Fibroblast of lung (primary cell): ENCODE data around the gene MITF. TPM values are rescaled to one million over a fixed set of nuclear protein-coding genes. Genes with fewer than 3 reads are reported as not detected.

Experiments
- DNase-seq, 2 donors: peaks; one replicate each; pipeline versions ENCODE4 v3.0.0 to v3.0.0-alpha.2; 2010; ENCODE audit warnings: low read depth in 2 of 2
- H2AFZ ChIP-seq: 2 replicates; pipeline ENCODE4 v1.5.1; 2012; ENCODE audit warnings: low read length, control low read depth, inconsistent platforms
- H3K27ac ChIP-seq: 2 replicates; pipeline ENCODE4 v1.5.1; 2011; ENCODE audit warnings: low read length, control low read depth; ENCODE audit not compliant: insufficient read depth
- H3K27me3 ChIP-seq: 2 replicates; pipeline ENCODE4 v1.5.1; 2011; ENCODE audit warnings: mild to moderate bottlenecking, low read length; ENCODE audit not compliant: control insufficient read depth, insufficient read depth
- H3K36me3 ChIP-seq: 2 replicates; pipeline ENCODE4 v1.5.1; 2011; ENCODE audit warnings: low read length; ENCODE audit not compliant: control insufficient read depth, insufficient read depth
- H3K4me1 ChIP-seq: 2 replicates; pipeline ENCODE4 v1.5.1; 2011; ENCODE audit warnings: low read length; ENCODE audit not compliant: control insufficient read depth, insufficient read depth; ENCODE audit errors: extremely low read depth
- H3K4me2 ChIP-seq: 2 replicates; pipeline ENCODE4 v1.5.1; 2011; ENCODE audit warnings: low read length, control low read depth; ENCODE audit not compliant: insufficient read depth; ENCODE audit errors: extremely low read depth
- H3K4me3 ChIP-seq, 4 experiments: fragments of 200-600 bp in 1 of 4; sonication (generic) in 1 of 4; replicated peaks in 1 of 4; 2 replicates each; pipeline ENCODE4 v1.5.1; 2011 to 2016; ENCODE audit warnings: low read length in 4 of 4, low read depth in 3 of 4, mild to moderate bottlenecking in 3 of 4, control low read depth in 2 of 4, inconsistent platforms in 1 of 4, mixed read lengths in 1 of 4; ENCODE audit not compliant: insufficient read depth in 1 of 4; ENCODE audit errors: control extremely low read depth in 1 of 4
- H3K79me2 ChIP-seq: 2 replicates; pipeline ENCODE4 v1.5.1; 2012; ENCODE audit warnings: mild to moderate bottlenecking, low read length, inconsistent platforms; ENCODE audit not compliant: control insufficient read depth, insufficient read depth
- H3K9ac ChIP-seq: 2 replicates; pipeline ENCODE4 v1.5.1; 2011; ENCODE audit warnings: mild to moderate bottlenecking, low read length, control low read depth; ENCODE audit not compliant: insufficient read depth
- H3K9me3 ChIP-seq: 2 replicates; pipeline ENCODE4 v1.5.1; 2012; ENCODE audit warnings: low read depth, low read length; ENCODE audit not compliant: control insufficient read depth, insufficient read depth
- H4K20me1 ChIP-seq: 2 replicates; pipeline ENCODE4 v1.5.1; 2011; ENCODE audit warnings: low read length; ENCODE audit not compliant: control insufficient read depth, insufficient read depth; ENCODE audit errors: extremely low read depth
- EZH2 ChIP-seq: IDR thresholded peaks from 2 replicates; pipeline ENCODE4 v1.5.1; 2012; ENCODE audit warnings: low read length, control low read depth, mild to moderate bottlenecking; ENCODE audit errors: missing control alignments
- polyA plus RNA-seq, 2 donors: library from polyadenylated mRNA; depleted of rRNA in 1 of 2; stranded (reverse) in 1 of 2; unstranded in 1 of 2; fragments of >200 nt; gene quantifications; 2 replicates each; pipeline ENCODE4 v1.2.1, GENCODE V29; 2011 to 2012; ENCODE audit warnings: missing spikeins in 1 of 2
- total RNA-seq: library from RNA; depleted of rRNA; stranded (reverse); fragments of >200 nt; gene quantifications from 2 replicates; pipeline ENCODE4 v1.2.1, GENCODE V29; 2014
- TF ChIP-seq, protein P1 (sequence below), 2 donors: IDR thresholded peaks in 1 of 2; conservative IDR thresholded peaks in 1 of 2; 1 replicate in 1 of 2; 2 replicates in 1 of 2; pipeline ENCODE4 v1.5.1; 2011 to 2012; ENCODE audit warnings: low read length in 2 of 2, control low read depth in 1 of 2, inconsistent platforms in 1 of 2, low read depth in 1 of 2, mild to moderate bottlenecking in 1 of 2

The MITF gene
- total and polyA plus RNA-seq, 2 donors (not counting 1 experiment from before 2014, with no cell fraction given) = 31.6 to 34.3 TPM

GRCh38 chr3:69761896-69762767, 22.9 kb downstream of the MITF start:
- no peaks in the 10 kb centered on the region for H3K9me3 ChIP-seq
- H3K79me2 ChIP-seq = no peaks in the 10 kb centered on the region
- no peak for TF ChIP-seq EZH2
- TF ChIP-seq, protein P1, sequence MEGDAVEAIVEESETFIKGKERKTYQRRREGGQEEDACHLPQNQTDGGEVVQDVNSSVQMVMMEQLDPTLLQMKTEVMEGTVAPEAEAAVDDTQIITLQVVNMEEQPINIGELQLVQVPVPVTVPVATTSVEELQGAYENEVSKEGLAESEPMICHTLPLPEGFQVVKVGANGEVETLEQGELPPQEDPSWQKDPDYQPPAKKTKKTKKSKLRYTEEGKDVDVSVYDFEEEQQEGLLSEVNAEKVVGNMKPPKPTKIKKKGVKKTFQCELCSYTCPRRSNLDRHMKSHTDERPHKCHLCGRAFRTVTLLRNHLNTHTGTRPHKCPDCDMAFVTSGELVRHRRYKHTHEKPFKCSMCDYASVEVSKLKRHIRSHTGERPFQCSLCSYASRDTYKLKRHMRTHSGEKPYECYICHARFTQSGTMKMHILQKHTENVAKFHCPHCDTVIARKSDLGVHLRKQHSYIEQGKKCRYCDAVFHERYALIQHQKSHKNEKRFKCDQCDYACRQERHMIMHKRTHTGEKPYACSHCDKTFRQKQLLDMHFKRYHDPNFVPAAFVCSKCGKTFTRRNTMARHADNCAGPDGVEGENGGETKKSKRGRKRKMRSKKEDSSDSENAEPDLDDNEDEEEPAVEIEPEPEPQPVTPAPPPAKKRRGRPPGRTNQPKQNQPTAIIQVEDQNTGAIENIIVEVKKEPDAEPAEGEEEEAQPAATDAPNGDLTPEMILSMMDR (conservative IDR thresholded peaks at IDR 0.05 in 1 of 2, IDR thresholded peaks at IDR 0.05 in 1 of 2; ENCODE audit: low read depth in 1 of 2, low read length in 2 of 2) = no peak
- no peak overlapping the region for H3K4me3 ChIP-seq
- no peaks in the 10 kb centered on the region for H4K20me1 ChIP-seq
- peak; percentile 88 to 90 for DNase-seq
- H3K27ac ChIP-seq = peak overlapping the region; percentile 23
- H2AFZ ChIP-seq = no peak overlapping the region
- no peak overlapping the region for H3K9ac ChIP-seq
- peak overlapping the region; percentile 20 for H3K4me2 ChIP-seq
- peaks cover 23% of the 10 kb centered on the region for H3K4me1 ChIP-seq
- H3K36me3 ChIP-seq = no peaks in the 10 kb centered on the region
- no peaks in the 10 kb centered on the region for H3K27me3 ChIP-seq

GRCh38 chr3:69762768-69763229, 23.5 kb downstream of the MITF start:
- H4K20me1 ChIP-seq = no peaks in the 10 kb centered on the region
- H3K79me2 ChIP-seq = no peaks in the 10 kb centered on the region
- H3K36me3 ChIP-seq = no peaks in the 10 kb centered on the region
- no peak for DNase-seq
- no peaks in the 10 kb centered on the region for H3K27me3 ChIP-seq
- TF ChIP-seq, protein P1 (conservative IDR thresholded peaks at IDR 0.05 in 1 of 2, IDR thresholded peaks at IDR 0.05 in 1 of 2; ENCODE audit: low read depth in 1 of 2, low read length in 2 of 2) = no peak
- TF ChIP-seq EZH2 = no peak
- no peak overlapping the region for H2AFZ ChIP-seq
- no peaks in the 10 kb centered on the region for H3K9me3 ChIP-seq
- no peak overlapping the region for H3K4me3 ChIP-seq
- H3K9ac ChIP-seq = no peak overlapping the region
- peak overlapping the region; percentile 33 for H3K4me2 ChIP-seq
- H3K27ac ChIP-seq = peak overlapping the region; percentile 23
- H3K4me1 ChIP-seq = peaks cover 25% of the 10 kb centered on the region

- H3K27ac ChIP-seq = no peak overlapping the region
- no peaks in the 10 kb centered on the region for H4K20me1 ChIP-seq
- H3K36me3 ChIP-seq = no peaks in the 10 kb centered on the region
- no peak overlapping the region for H3K4me2 ChIP-seq
- no peak overlapping the region for H3K4me3 ChIP-seq
- peaks cover 25% of the 10 kb centered on the region for H3K4me1 ChIP-seq
- H3K27me3 ChIP-seq = no peaks in the 10 kb centered on the region
- H2AFZ ChIP-seq = no peak overlapping the region
- TF ChIP-seq EZH2 = no peak
- TF ChIP-seq, protein P1 (conservative IDR thresholded peaks at IDR 0.05 in 1 of 2, IDR thresholded peaks at IDR 0.05 in 1 of 2; ENCODE audit: low read depth in 1 of 2, low read length in 2 of 2) = no peak
- H3K9ac ChIP-seq = no peak overlapping the region
- DNase-seq = no peak
- H3K9me3 ChIP-seq = no peaks in the 10 kb centered on the region
- no peaks in the 10 kb centered on the region for H3K79me2 ChIP-seq
Measured at GRCh38 chr3:69763458-69763857, 24.2 kb downstream of the MITF start.
